Thoracic aorta (tissue), 2 donors: ENCODE measurements around the gene DNASE2B. TPM values are rescaled to one million over a fixed set of nuclear protein-coding genes. Genes with fewer than 3 reads are reported as not detected.

Source experiments
- ATAC-seq: fragments of 150-250 bp; one replicate; pipeline ENCODE4 v1.8.0; 2017; ENCODE audit warnings: low read depth; ENCODE audit not compliant: insufficient number of reproducible peaks, low FRiP score
- DNase-seq: peaks from one replicate; pipeline ENCODE4 v3.0.0-alpha.2; 2020; ENCODE audit warnings: low spot score
- H3K27ac ChIP-seq, 2 donors: fragments of 200-600 bp; sonication (generic); 1 replicate in 1 of 2; 2 replicates in 1 of 2; pipeline ENCODE4 v1.5.1; 2016; ENCODE audit warnings: mild to moderate bottlenecking in 2 of 2, moderate library complexity in 2 of 2
- H3K27me3 ChIP-seq: fragments of 200-600 bp; sonication (generic); replicated peaks from 2 replicates; pipeline ENCODE4 v1.6.0; 2016; ENCODE audit warnings: mild to moderate bottlenecking; ENCODE audit not compliant: insufficient read depth
- H3K36me3 ChIP-seq: fragments of 200-600 bp; sonication (generic); one replicate; pipeline ENCODE4 v1.5.1; 2016
- H3K4me1 ChIP-seq, 2 donors: fragments of 200-600 bp; sonication (generic); 1 replicate in 1 of 2; 2 replicates in 1 of 2; pipeline versions ENCODE4 v1.5.1 to v1.6.0; 2016; ENCODE audit warnings: low read depth in 2 of 2, mild to moderate bottlenecking in 1 of 2; ENCODE audit not compliant: control insufficient read depth in 1 of 2
- H3K4me3 ChIP-seq: fragments of 200-600 bp; sonication (generic); 2 replicates; pipeline ENCODE4 v1.5.1; 2016; ENCODE audit warnings: mild to moderate bottlenecking
- H3K9me3 ChIP-seq: fragments of 200-600 bp; sonication (generic); 2 replicates; pipeline ENCODE4 v1.5.1; 2016
- CTCF ChIP-seq: fragments of 200-600 bp; sonication (generic); IDR thresholded peaks from one replicate; pipeline ENCODE4 v1.5.1; 2019; ENCODE audit warnings: antibody characterized with exemption
- total RNA-seq, 2 donors: library from RNA; depleted of rRNA; stranded (reverse); fragments of >200 nt; gene quantifications; one replicate each; pipeline versions ENCODE4 v1.1.0 to v1.2.3, GENCODE V29; 2016

Gene DNASE2B
- total RNA-seq, 2 donors from 2014 or later = not detected

- no peak for ATAC-seq
- Histone ChIP-seq H3K27me3 (no peaks in the 10 kb centered on the region), H3K4me1 (peaks cover 13 to 16% of the 10 kb centered on the region in 2 donors), H3K36me3 (no peaks in the 10 kb centered on the region), H3K9me3 (no peaks in the 10 kb centered on the region), H3K27ac (no peak overlapping the region), H3K4me3 (no peak overlapping the region)
- TF ChIP-seq CTCF = no peak
- DNase-seq = no peak
Observed at GRCh38 chr1:84410328-84411095, 12.2 kb downstream of the DNASE2B start.

GRCh38 chr1:84412316-84412942 lies 14.1 kb downstream of the DNASE2B start:
- no peak for DNase-seq
- Histone ChIP-seq H3K36me3 (no peaks in the 10 kb centered on the region), H3K27ac (no peak overlapping the region), H3K9me3 (no peaks in the 10 kb centered on the region), H3K4me1 (peaks cover 10 to 14% of the 10 kb centered on the region in 2 donors), H3K27me3 (no peaks in the 10 kb centered on the region), H3K4me3 (peak overlapping the region; percentile 37)
- no peak for ATAC-seq
- no peak for TF ChIP-seq CTCF

- DNase-seq = no peak
- Histone ChIP-seq H3K4me1 (peaks cover 0 to 4% of the 10 kb centered on the region in 2 donors), H3K9me3 (no peaks in the 10 kb centered on the region), H3K27me3 (no peaks in the 10 kb centered on the region), H3K36me3 (no peaks in the 10 kb centered on the region), H3K4me3 (no peak overlapping the region), H3K27ac (no peak overlapping the region)
- TF ChIP-seq CTCF = no peak
- ATAC-seq = no peak
Observed at GRCh38 chr1:84415396-84415795, 17.1 kb downstream of the DNASE2B start.

GRCh38 chr1:84422909-84423308 lies 24.6 kb downstream of the DNASE2B start:
- no peak for ATAC-seq

More at GRCh38 chr1:84422909-84423308, 24.6 kb downstream of the DNASE2B start:
- no peak for DNase-seq
- H3K36me3 ChIP-seq = no peaks in the 10 kb centered on the region
- no peaks in the 10 kb centered on the region for H3K9me3 ChIP-seq
- no peaks in the 10 kb centered on the region for H3K27me3 ChIP-seq
- H3K27ac ChIP-seq = no peak overlapping the region
- no peaks in the 10 kb centered on the region for H3K4me1 ChIP-seq
- no peak overlapping the region for H3K4me3 ChIP-seq
- no peak for TF ChIP-seq CTCF
